Psoas muscle (tissue), 8 donors: ENCODE data around the gene IFITM1. TPM values are rescaled to one million over a fixed set of nuclear protein-coding genes. Genes with fewer than 3 reads are reported as not detected.

ENCODE experiments used
- ATAC-seq, 4 donors: fragments of 200-7000 bp; cut with Tn5 transposase; one replicate each; pipeline ENCODE4 v1.9.1; 2020; ENCODE audit warnings: moderate library complexity in 3 of 4, mild to moderate bottlenecking in 2 of 4
- DNase-seq, 2 donors: peaks; one replicate each; pipeline ENCODE4 v3.0.0-alpha.2; 2020
- H3K27ac ChIP-seq: fragments of 200-600 bp; one replicate; pipeline ENCODE4 v1.8.0; 2022
- H3K27me3 ChIP-seq, 3 donors: fragments of 200-600 bp in 1 of 3; one replicate each; pipeline versions ENCODE4 v1.6.1 to v1.8.0; 2013 to 2022; ENCODE audit warnings: low read length in 2 of 3, mild to moderate bottlenecking in 2 of 3, moderate library complexity in 1 of 3; ENCODE audit not compliant: insufficient read depth in 3 of 3
- H3K36me3 ChIP-seq, 2 donors: fragments of 200-600 bp in 1 of 2; one replicate each; pipeline versions ENCODE4 v1.6.1 to v1.8.0; 2013 to 2022; ENCODE audit warnings: low read depth in 1 of 2, mild to moderate bottlenecking in 1 of 2, moderate library complexity in 1 of 2; ENCODE audit not compliant: insufficient read depth in 1 of 2
- H3K4me1 ChIP-seq: fragments of 200-600 bp; one replicate; pipeline ENCODE4 v1.8.0; 2022
- H3K4me3 ChIP-seq: fragments of 200-600 bp; one replicate; pipeline ENCODE4 v1.8.0; 2022; ENCODE audit warnings: mild to moderate bottlenecking
- H3K9me3 ChIP-seq: fragments of 200-600 bp; one replicate; pipeline ENCODE4 v1.8.0; 2022
- WGBS, 3 donors: extraction: QIAGEN DNeasy Blood & Tissue Kit; methylation state at CpG; one replicate each; pipeline versions ENCODE4 v1.1.6 to v1.1.7; 2013; 5-methylcytosine and 5-hydroxymethylcytosine counted together
- intact Hi-C, 2 donors: fragments of 100-400 bp; cut with DNase I; formaldehyde crosslinking; loops; one replicate each; pipeline versions ENCODE4 v1.11.0 to v1.14.2; 2022
- polyA plus RNA-seq, 3 donors: library from polyadenylated mRNA; stranded (reverse); fragments of 200-250 nt; gene quantifications; one replicate each; pipeline ENCODE4 v1.2.3, GENCODE V29; 2013
- total RNA-seq, 4 donors: library from RNA; stranded (reverse); fragmentation: NEBNext Ultra II Directional in 2 of 4; extraction: Animal tissue kit (Norgen Biotek cat#: 25700) in 2 of 4; gene quantifications; one replicate each; pipeline versions ENCODE4 v1.2.1 to v1.2.4, GENCODE V29; 2021 to 2023
- TF ChIP-seq, protein P1 (sequence below): fragments of 200-600 bp; IDR thresholded peaks from one replicate; pipeline ENCODE4 v1.8.0; 2022; ENCODE audit warnings: antibody characterized with exemption
- donor health status: healthy with polysubstance abuse.
- donor health status: DM: no; HTN: no; CAD: no; lungs with moderate emphysema.
- donor health status: Bipolar disorder and iron deficiency.
- donor health status: healthy.
- donor health status: DM: yes; HTN: yes; CAD: no.
- donor health status: DM: no; HTN: no; CAD: no.
- donor health status: DM: no; HTN: no; CAD: no.
- donor health status: DM: yes; HTN: yes; CAD: no.

Gene IFITM1
- total and polyA plus RNA-seq, 7 donors = 39.7 to 107 (median 69.7) TPM

DNA sequence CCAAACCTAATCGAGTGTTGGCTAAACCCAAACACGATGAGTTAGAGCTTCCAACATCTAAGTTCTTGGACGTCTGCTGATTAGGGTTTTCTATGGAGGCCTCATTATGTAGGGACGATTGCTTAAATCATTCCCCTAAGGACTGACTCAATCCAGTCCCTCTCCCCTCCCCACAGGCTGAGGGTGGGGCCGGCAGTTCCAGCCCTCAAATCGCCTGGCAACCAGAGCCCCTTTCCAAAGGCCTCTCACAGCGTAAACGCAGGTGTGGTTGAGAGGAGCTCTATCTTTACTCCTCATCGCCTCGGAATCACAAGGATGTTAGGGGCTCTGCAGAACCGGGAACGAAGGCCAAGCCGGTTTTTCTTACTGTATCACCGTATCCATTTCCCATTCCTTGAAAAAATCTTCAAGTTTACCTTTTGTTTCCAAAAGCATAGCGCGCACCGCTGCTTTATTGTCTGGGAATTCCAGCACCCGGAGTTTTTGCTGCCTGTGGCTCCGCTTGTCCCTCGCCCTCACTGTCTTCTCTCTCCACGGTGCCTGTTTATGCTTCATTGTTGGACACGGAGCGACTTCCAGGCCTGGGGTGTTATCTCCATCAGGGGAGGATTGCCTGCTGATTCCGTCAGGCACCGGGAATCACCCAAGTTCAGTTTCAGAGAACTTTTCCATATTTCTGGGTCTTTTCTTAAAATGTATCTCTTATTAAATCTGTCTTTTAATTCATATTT is 20.6 kb downstream of the IFITM1 start:
- peaks cover 8% of the 10 kb centered on the region for H3K4me1 ChIP-seq
- no peak overlapping the region for H3K4me3 ChIP-seq
- peaks cover 0 to 23% (median 3%) of the 10 kb centered on the region in 3 donors for H3K27me3 ChIP-seq
- intact Hi-C loops = no loop called here
- ATAC-seq = peak in 3 of 4 donors; percentile 38 to 72 (median 58)
- no peaks in the 10 kb centered on the region for H3K9me3 ChIP-seq
- H3K27ac ChIP-seq = peak overlapping the region; percentile 32
- H3K36me3 ChIP-seq = no peaks in the 10 kb centered on the region
- 38 to 44% (median 40%) methylated on average over 25 of the region's 25 CpGs for WGBS, 3 donors
- DNase-seq = peak; percentile 57 to 77
- TF ChIP-seq, protein P1, sequence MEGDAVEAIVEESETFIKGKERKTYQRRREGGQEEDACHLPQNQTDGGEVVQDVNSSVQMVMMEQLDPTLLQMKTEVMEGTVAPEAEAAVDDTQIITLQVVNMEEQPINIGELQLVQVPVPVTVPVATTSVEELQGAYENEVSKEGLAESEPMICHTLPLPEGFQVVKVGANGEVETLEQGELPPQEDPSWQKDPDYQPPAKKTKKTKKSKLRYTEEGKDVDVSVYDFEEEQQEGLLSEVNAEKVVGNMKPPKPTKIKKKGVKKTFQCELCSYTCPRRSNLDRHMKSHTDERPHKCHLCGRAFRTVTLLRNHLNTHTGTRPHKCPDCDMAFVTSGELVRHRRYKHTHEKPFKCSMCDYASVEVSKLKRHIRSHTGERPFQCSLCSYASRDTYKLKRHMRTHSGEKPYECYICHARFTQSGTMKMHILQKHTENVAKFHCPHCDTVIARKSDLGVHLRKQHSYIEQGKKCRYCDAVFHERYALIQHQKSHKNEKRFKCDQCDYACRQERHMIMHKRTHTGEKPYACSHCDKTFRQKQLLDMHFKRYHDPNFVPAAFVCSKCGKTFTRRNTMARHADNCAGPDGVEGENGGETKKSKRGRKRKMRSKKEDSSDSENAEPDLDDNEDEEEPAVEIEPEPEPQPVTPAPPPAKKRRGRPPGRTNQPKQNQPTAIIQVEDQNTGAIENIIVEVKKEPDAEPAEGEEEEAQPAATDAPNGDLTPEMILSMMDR = no peak

DNA sequence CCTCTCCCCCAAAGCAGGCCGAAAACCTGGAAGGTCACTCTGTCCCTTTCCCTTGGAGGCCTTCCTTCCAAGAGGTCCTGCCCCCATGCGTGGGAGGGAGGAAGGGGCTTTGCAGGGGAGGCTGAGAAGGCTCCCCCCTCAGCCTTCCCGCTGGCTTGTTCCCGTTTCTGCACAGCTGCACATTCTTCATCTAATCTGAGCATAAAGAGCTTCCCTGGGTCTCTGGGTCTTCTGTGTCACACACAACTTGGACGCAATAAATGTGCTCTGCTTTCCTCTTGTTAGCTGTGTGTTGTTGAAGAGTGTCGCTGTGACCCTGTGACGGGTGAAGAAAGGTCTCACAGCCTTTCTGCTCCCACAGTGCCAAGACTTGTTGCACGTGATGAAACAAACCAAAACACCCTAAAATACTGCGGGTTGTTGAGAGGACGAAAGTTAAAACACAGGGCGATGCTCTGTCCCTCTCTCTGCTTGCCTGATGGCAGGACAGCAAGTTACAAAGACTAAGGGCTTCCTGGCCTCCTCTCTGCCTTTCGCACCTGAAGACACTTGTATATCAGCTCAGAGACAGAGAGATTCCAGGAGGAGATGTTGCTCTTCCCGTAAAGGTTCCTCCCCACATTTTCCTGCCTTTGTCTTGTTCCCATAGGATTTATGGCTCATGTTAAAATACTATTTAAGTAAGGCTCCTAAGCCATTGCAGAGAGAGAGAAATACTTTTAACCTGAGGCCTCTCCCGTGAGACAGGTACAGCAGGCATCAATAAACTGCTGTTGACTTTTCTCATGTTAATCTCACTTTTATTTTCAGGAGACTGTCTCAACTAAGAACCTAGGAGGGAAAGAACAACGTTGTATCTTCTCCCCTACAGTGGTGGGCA is 22.2 kb downstream of the IFITM1 start:
- Histone ChIP-seq H3K27ac (peak overlapping the region; percentile 65), H3K4me3 (no peak overlapping the region), H3K36me3 (no peaks in the 10 kb centered on the region), H3K27me3 (peaks cover 0 to 26% (median 3%) of the 10 kb centered on the region in 3 donors), H3K9me3 (no peaks in the 10 kb centered on the region), H3K4me1 (peaks cover 8% of the 10 kb centered on the region)
- 23 to 36% (median 24%) methylated on average over 14 to 15 of the region's 15 CpGs for WGBS, 3 donors
- TF ChIP-seq, protein P1 = no peak
- intact Hi-C loops = no loop called here
- ATAC-seq (peak; percentile 23 to 69 (median 50)), DNase-seq (peak in 1 of 2 donors; percentile 67)

DNA sequence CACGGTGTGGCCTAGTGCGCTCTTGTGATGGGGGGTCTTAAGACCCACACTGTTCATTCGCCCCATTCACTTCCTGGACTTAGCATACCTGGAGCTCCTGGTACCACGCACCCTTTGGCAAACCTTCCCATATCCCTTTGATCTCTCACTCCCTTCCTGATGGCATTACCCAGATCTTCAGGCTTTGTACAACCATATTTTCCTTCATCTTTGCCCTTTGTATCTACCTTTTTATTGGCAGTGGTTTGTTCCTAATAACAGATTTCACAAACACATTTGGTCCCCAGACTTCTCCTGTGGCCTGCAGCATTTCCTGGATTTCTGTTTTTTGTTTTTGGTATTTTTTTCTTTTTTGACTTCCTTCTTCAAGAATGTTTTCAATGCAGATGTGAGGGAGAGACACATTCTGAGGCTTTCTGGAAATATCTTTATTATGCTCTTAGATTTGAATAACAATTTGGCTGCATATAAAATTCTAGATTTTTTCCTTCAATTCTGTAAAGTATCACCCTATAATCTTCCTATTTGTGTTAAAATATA is 22.9 kb downstream of the IFITM1 start:
- no peaks in the 10 kb centered on the region for H3K9me3 ChIP-seq
- no peak for ATAC-seq
- no peaks in the 10 kb centered on the region for H3K36me3 ChIP-seq
- 68 to 80% (median 77%) methylated on average over 4 of the region's 4 CpGs for WGBS, 3 donors
- DNase-seq = no peak
- peaks cover 0 to 26% (median 3%) of the 10 kb centered on the region in 3 donors for H3K27me3 ChIP-seq
- TF ChIP-seq, protein P1 = no peak
- H3K27ac ChIP-seq = peak overlapping the region; percentile 65
- H3K4me1 ChIP-seq = peaks cover 8% of the 10 kb centered on the region
- intact Hi-C loops = no loop called here
- H3K4me3 ChIP-seq = no peak overlapping the region

DNA sequence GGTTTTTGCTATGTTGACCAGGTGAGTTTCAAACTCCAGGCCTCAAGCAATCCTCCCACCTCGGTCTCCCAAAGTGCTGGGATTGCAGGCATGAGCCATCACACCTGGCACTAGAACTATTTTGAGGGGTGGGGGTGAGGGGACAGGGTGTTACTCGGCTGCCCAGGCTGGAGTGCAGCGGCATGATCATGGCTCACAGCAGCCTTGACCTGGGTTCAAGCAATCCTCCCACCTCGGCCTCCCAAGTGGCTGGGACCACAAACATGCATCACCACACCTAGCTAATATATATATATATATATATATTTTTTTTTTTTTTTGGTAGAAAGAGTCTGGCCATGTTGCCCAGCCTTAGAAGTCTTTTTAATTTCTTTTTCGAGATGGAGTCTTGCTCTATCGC is 23.9 kb downstream of the IFITM1 start:
- 84 to 90% (median 86%) methylated on average over 6 of the region's 6 CpGs for WGBS, 3 donors
- no peaks in the 10 kb centered on the region for H3K36me3 ChIP-seq
- TF ChIP-seq, protein P1 = no peak
- ATAC-seq = no peak
- H3K27me3 ChIP-seq = peaks cover 0 to 26% (median 3%) of the 10 kb centered on the region in 3 donors
- no peak for DNase-seq
- H3K4me3 ChIP-seq = no peak overlapping the region
- H3K9me3 ChIP-seq = no peaks in the 10 kb centered on the region
- H3K27ac ChIP-seq = no peak overlapping the region
- intact Hi-C loops = no loop called here
- peaks cover 8% of the 10 kb centered on the region for H3K4me1 ChIP-seq
